CD1c-positive myeloid dendritic cell (primary cell): ENCODE measurements around the gene KCNK4.

ENCODE experiments used
- DNase-seq: peaks from one replicate; pipeline ENCODE4 v3.0.0-alpha.2; 2016; ENCODE audit errors: extremely low spot score

KCNK4 gene

GRCh38 chr11:64347193-64347867 lies 56.2 kb downstream of the KCNK4 start:
- no peak for DNase-seq

- no peak for DNase-seq
These were observed 57.4 kb downstream of the KCNK4 start for GRCh38 chr11:64348383-64349024.

GRCh38 chr11:64349025-64349387 lies 57.9 kb downstream of the KCNK4 start:
- DNase-seq: no peak

- no peak for DNase-seq
These were observed 58.3 kb downstream of the KCNK4 start for GRCh38 chr11:64349404-64349803.
